Measurements from ENCODE around the gene LMAN1L.

GRCh38 chr15:74855857-74856256, 43.2 kb downstream of the LMAN1L start:
- no peak for TF ChIP-seq CTCF (conservative IDR thresholded peaks at IDR 0.05; ENCODE audit: low read length)
- no peak for TF ChIP-seq EZH2phosphoT487 (IDR thresholded peaks at IDR 0.05; ENCODE audit: borderline replicate concordance, low read depth, low read length)
